HG03565 (cell line): ENCODE data around the gene PTGR2.
"Not testable (repeated sequence)": the region's sequence is repeated elsewhere in the genome, so short reads cannot be mapped to it uniquely, and the experiment has no call there.

Experiments used
- ATAC-seq: cut with Tn5 transposase; IDR thresholded peaks from one replicate; pipeline ENCODE4 v1.9.1; 2021; ENCODE audit warnings: mild to moderate bottlenecking, moderate library complexity; ENCODE audit not compliant: unreplicated experiment

The PTGR2 gene

GRCh38 chr14:73833034-73833433 lies 18.6 kb upstream of the PTGR2 start:
- no peak for ATAC-seq

- ATAC-seq = no peak
Observed at GRCh38 chr14:73833530-73834260, 17.9 kb upstream of the PTGR2 start.

- ATAC-seq = no peak
Observed at GRCh38 chr14:73834261-73834625, 17.4 kb upstream of the PTGR2 start.

- ATAC-seq = not testable (repeated sequence)
Observed at GRCh38 chr14:73838293-73839034, 13.2 kb upstream of the PTGR2 start.

GRCh38 chr14:73842201-73842600 lies 9.4 kb upstream of the PTGR2 start:
- no peak for ATAC-seq

- no peak for ATAC-seq
Observed at GRCh38 chr14:73842851-73843250, 8.8 kb upstream of the PTGR2 start.

GRCh38 chr14:73843296-73843695 lies 8.3 kb upstream of the PTGR2 start:
- ATAC-seq = no peak

- no peak for ATAC-seq
Observed at GRCh38 chr14:73846947-73847346, 4.7 kb upstream of the PTGR2 start.

GRCh38 chr14:73851000-73851399 lies 631 bp upstream of the PTGR2 start:
- no peak for ATAC-seq

GRCh38 chr14:73859145-73859544 lies 7.5 kb downstream of the PTGR2 start:
- ATAC-seq = no peak

- ATAC-seq = no peak
Observed at GRCh38 chr14:73861073-73861472, 9.4 kb downstream of the PTGR2 start.

- no peak for ATAC-seq
Observed at GRCh38 chr14:73862480-73862879, 10.8 kb downstream of the PTGR2 start.

GRCh38 chr14:73863209-73863608 lies 11.6 kb downstream of the PTGR2 start:
- no peak for ATAC-seq

- no peak for ATAC-seq
Observed at GRCh38 chr14:73865534-73866113, 14.0 kb downstream of the PTGR2 start.

- not testable (repeated sequence) for ATAC-seq
Observed at GRCh38 chr14:73869754-73870153, 18.1 kb downstream of the PTGR2 start.

- no peak for ATAC-seq
Observed at GRCh38 chr14:73870525-73871235, 19.0 kb downstream of the PTGR2 start.

GRCh38 chr14:73873660-73874059 lies 22.0 kb downstream of the PTGR2 start:
- ATAC-seq = no peak

- ATAC-seq = no peak
Observed at GRCh38 chr14:73877790-73878189, 26.2 kb downstream of the PTGR2 start.

GRCh38 chr14:73878436-73878835 lies 26.8 kb downstream of the PTGR2 start:
- no peak for ATAC-seq

- ATAC-seq = no peak
Observed at GRCh38 chr14:73879027-73879426, 27.4 kb downstream of the PTGR2 start.

GRCh38 chr14:73884438-73885190 lies 33.0 kb downstream of the PTGR2 start:
- no peak for ATAC-seq
